ENCODE data around the gene CYLD. TPM values are rescaled to one million over a fixed set of nuclear protein-coding genes. Genes with fewer than 3 reads are reported as not detected.

Gene CYLD
- total RNA-seq, 1 donor from 2014 or later = 355 TPM

GRCh38 chr16:50814541-50814940, 72.7 kb downstream of the CYLD start:
- intact Hi-C loops (cut with micrococcal nuclease) = no loop called here

GRCh38 chr16:50815382-50815781, 73.5 kb downstream of the CYLD start:
- intact Hi-C loops (cut with micrococcal nuclease) = no loop called here

- intact Hi-C loops (cut with micrococcal nuclease) = no loop called here
Observed at GRCh38 chr16:50816901-50817555, 75.1 kb downstream of the CYLD start.

- intact Hi-C loops (cut with micrococcal nuclease) = no loop called here
Observed at GRCh38 chr16:50818380-50818779, 76.5 kb downstream of the CYLD start.

- intact Hi-C loops (cut with micrococcal nuclease) = no loop called here
Observed at GRCh38 chr16:50819706-50820105, 77.8 kb downstream of the CYLD start.

GRCh38 chr16:50820225-50820624, 78.3 kb downstream of the CYLD start:
- intact Hi-C loops (cut with micrococcal nuclease) = no loop called here

GRCh38 chr16:50821586-50821985, 79.7 kb downstream of the CYLD start:
- intact Hi-C loops (cut with micrococcal nuclease) = no loop called here

- intact Hi-C loops (cut with micrococcal nuclease) = no loop called here
Observed at GRCh38 chr16:50822671-50823070, 80.8 kb downstream of the CYLD start.

GRCh38 chr16:50826797-50827316, 85.0 kb downstream of the CYLD start:
- intact Hi-C loops (cut with micrococcal nuclease) = no loop called here

- intact Hi-C loops (cut with micrococcal nuclease) = no loop called here
Observed at GRCh38 chr16:50828164-50828702, 86.3 kb downstream of the CYLD start.

GRCh38 chr16:50830698-50831097, 88.8 kb downstream of the CYLD start:
- intact Hi-C loops (cut with micrococcal nuclease) = no loop called here

- intact Hi-C loops (cut with micrococcal nuclease) = no loop called here
Observed at GRCh38 chr16:50831751-50832150, 89.9 kb downstream of the CYLD start.

- intact Hi-C loops (cut with micrococcal nuclease) = no loop called here
Observed at GRCh38 chr16:50833929-50834328, 92.0 kb downstream of the CYLD start.

GRCh38 chr16:50834701-50835100, 92.8 kb downstream of the CYLD start:
- intact Hi-C loops (cut with micrococcal nuclease) = no loop called here

- intact Hi-C loops (cut with micrococcal nuclease) = no loop called here
Observed at GRCh38 chr16:50835358-50836060, 93.6 kb downstream of the CYLD start.

- intact Hi-C loops (cut with micrococcal nuclease) = no loop called here
Observed at GRCh38 chr16:50836121-50836621, 94.3 kb downstream of the CYLD start.

- intact Hi-C loops (cut with micrococcal nuclease) = no loop called here
Observed at GRCh38 chr16:50837324-50837723, 95.4 kb downstream of the CYLD start.

- intact Hi-C loops (cut with micrococcal nuclease) = no loop called here
Observed at GRCh38 chr16:50838165-50838564, 96.3 kb downstream of the CYLD start.

- intact Hi-C loops (cut with micrococcal nuclease) = no loop called here
Observed at GRCh38 chr16:50838885-50839284, 97.0 kb downstream of the CYLD start.

GRCh38 chr16:50839356-50839755, 97.5 kb downstream of the CYLD start:
- intact Hi-C loops (cut with micrococcal nuclease) = no loop called here

GRCh38 chr16:50839920-50840729, 98.2 kb downstream of the CYLD start:
- intact Hi-C loops (cut with micrococcal nuclease) = no loop called here
